ENCODE data around the gene SPACDR.
"Not testable (repeated sequence)": the region's sequence is repeated elsewhere in the genome, so short reads cannot be mapped to it uniquely, and the experiment has no call there.

- TF ChIP-seq, protein P1, sequence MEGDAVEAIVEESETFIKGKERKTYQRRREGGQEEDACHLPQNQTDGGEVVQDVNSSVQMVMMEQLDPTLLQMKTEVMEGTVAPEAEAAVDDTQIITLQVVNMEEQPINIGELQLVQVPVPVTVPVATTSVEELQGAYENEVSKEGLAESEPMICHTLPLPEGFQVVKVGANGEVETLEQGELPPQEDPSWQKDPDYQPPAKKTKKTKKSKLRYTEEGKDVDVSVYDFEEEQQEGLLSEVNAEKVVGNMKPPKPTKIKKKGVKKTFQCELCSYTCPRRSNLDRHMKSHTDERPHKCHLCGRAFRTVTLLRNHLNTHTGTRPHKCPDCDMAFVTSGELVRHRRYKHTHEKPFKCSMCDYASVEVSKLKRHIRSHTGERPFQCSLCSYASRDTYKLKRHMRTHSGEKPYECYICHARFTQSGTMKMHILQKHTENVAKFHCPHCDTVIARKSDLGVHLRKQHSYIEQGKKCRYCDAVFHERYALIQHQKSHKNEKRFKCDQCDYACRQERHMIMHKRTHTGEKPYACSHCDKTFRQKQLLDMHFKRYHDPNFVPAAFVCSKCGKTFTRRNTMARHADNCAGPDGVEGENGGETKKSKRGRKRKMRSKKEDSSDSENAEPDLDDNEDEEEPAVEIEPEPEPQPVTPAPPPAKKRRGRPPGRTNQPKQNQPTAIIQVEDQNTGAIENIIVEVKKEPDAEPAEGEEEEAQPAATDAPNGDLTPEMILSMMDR (IDR thresholded peaks at IDR 0.05) = not testable (repeated sequence)
- not testable (repeated sequence) for TF ChIP-seq POLR2A (IDR thresholded peaks at IDR 0.05)
Observed at GRCh38 chr7:100438731-100439130, 25.3 kb downstream of the SPACDR start.
